GM19324 (cell line): ENCODE measurements around the gene ATG14.
"Not testable (repeated sequence)": the region's sequence is repeated elsewhere in the genome, so short reads cannot be mapped to it uniquely, and the experiment has no call there.

Experiments used
- ATAC-seq: cut with Tn5 transposase; IDR thresholded peaks from one replicate; pipeline ENCODE4 v1.9.1; 2021; ENCODE audit warnings: mild to moderate bottlenecking, moderate library complexity; ENCODE audit not compliant: unreplicated experiment, low FRiP score

ATG14 gene

GRCh38 chr14:55353686-55354467, 57.8 kb downstream of the ATG14 start:
- ATAC-seq = no peak

- ATAC-seq = no peak
These were observed 59.4 kb downstream of the ATG14 start for GRCh38 chr14:55352201-55352600.

- ATAC-seq = no peak
These were observed 60.5 kb downstream of the ATG14 start for GRCh38 chr14:55351111-55351510.

GRCh38 chr14:55350461-55350860, 61.2 kb downstream of the ATG14 start:
- ATAC-seq = no peak

GRCh38 chr14:55349565-55349964, 62.1 kb downstream of the ATG14 start:
- no peak for ATAC-seq

- no peak for ATAC-seq
These were observed 62.7 kb downstream of the ATG14 start for GRCh38 chr14:55348766-55349453.

- no peak for ATAC-seq
These were observed 63.9 kb downstream of the ATG14 start for GRCh38 chr14:55347748-55348147.

GRCh38 chr14:55347040-55347439, 64.6 kb downstream of the ATG14 start:
- no peak for ATAC-seq

- ATAC-seq = not testable (repeated sequence)
These were observed 67.0 kb downstream of the ATG14 start for GRCh38 chr14:55344582-55345163.

GRCh38 chr14:55341781-55342180, 69.8 kb downstream of the ATG14 start:
- ATAC-seq = no peak

- ATAC-seq = no peak
These were observed 71.1 kb downstream of the ATG14 start for GRCh38 chr14:55340482-55340881.

GRCh38 chr14:55339770-55340169, 71.9 kb downstream of the ATG14 start:
- no peak for ATAC-seq

- ATAC-seq = no peak
These were observed 74.9 kb downstream of the ATG14 start for GRCh38 chr14:55336691-55337090.

GRCh38 chr14:55336162-55336561, 75.5 kb downstream of the ATG14 start:
- no peak for ATAC-seq

GRCh38 chr14:55333711-55334485, 77.7 kb downstream of the ATG14 start:
- no peak for ATAC-seq

GRCh38 chr14:55332654-55333570, 78.7 kb downstream of the ATG14 start:
- ATAC-seq = no peak

- no peak for ATAC-seq
These were observed 81.5 kb downstream of the ATG14 start for GRCh38 chr14:55329999-55330710.

GRCh38 chr14:55328317-55328716, 83.3 kb downstream of the ATG14 start:
- ATAC-seq = no peak

GRCh38 chr14:55327179-55327578, 84.5 kb downstream of the ATG14 start:
- peak; percentile 63 for ATAC-seq
